ENCODE data around the gene RGL3. TPM values are rescaled to one million over a fixed set of nuclear protein-coding genes. Genes with fewer than 3 reads are reported as not detected.

RGL3 gene
- total and polyA plus RNA-seq, 9 of the 15 experiments (the other 6 are each of a cell fraction or from before 2014, with no cell fraction given): 0.12 to 0.61 (median 0.32) TPM; not detected in 4

- TF ChIP-seq, protein P1, sequence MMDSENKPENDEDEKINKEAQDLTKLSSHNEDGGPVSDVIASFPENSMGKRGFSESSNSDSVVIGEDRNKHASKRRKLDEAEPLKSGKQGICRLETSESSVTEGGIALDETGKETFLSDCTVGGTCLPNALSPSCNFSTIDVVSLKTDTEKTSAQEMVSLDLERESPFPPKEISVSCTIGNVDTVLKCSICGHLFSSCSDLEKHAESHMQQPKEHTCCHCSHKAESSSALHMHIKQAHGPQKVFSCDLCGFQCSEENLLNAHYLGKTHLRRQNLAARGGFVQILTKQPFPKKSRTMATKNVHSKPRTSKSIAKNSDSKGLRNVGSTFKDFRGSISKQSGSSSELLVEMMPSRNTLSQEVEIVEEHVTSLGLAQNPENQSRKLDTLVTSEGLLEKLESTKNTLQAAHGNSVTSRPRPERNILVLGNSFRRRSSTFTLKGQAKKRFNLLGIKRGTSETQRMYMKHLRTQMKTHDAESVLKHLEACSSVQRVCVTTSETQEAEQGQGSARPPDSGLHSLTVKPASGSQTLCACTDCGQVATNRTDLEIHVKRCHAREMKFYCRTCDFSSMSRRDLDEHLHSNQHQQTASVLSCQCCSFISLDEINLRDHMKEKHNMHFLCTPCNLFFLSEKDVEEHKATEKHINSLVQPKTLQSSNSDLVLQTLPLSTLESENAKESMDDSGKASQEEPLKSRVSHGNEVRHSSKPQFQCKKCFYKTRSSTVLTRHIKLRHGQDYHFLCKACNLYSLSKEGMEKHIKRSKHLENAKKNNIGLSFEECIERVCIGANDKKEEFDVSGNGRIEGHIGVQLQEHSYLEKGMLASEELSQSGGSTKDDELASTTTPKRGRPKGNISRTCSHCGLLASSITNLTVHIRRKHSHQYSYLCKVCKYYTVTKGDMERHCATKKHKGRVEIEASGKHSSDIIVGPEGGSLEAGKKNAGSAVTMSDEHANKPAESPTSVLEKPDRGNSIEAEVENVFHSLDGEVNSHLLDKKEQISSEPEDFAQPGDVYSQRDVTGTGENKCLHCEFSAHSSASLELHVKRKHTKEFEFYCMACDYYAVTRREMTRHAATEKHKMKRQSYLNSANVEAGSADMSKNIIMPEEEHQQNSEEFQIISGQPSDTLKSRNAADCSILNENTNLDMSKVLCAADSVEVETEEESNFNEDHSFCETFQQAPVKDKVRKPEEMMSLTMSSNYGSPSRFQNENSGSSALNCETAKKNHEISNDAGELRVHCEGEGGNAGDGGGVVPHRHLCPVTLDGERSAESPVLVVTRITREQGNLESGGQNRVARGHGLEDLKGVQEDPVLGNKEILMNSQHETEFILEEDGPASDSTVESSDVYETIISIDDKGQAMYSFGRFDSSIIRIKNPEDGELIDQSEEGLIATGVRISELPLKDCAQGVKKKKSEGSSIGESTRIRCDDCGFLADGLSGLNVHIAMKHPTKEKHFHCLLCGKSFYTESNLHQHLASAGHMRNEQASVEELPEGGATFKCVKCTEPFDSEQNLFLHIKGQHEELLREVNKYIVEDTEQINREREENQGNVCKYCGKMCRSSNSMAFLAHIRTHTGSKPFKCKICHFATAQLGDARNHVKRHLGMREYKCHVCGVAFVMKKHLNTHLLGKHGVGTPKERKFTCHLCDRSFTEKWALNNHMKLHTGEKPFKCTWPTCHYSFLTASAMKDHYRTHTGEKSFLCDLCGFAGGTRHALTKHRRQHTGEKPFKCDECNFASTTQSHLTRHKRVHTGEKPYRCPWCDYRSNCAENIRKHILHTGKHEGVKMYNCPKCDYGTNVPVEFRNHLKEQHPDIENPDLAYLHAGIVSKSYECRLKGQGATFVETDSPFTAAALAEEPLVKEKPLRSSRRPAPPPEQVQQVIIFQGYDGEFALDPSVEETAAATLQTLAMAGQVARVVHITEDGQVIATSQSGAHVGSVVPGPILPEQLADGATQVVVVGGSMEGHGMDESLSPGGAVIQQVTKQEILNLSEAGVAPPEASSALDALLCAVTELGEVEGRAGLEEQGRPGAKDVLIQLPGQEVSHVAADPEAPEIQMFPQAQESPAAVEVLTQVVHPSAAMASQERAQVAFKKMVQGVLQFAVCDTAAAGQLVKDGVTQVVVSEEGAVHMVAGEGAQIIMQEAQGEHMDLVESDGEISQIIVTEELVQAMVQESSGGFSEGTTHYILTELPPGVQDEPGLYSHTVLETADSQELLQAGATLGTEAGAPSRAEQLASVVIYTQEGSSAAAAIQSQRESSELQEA (IDR thresholded peaks at IDR 0.05; ENCODE audit: low read depth): no peak
- TF ChIP-seq PKNOX1 (IDR thresholded peaks at IDR 0.05): no peak
- TF ChIP-seq DLX4 (CRISPR knock-in tag; IDR thresholded peaks at IDR 0.05): no peak
- TF ChIP-seq ZNF766 (CRISPR knock-in tag; conservative IDR thresholded peaks at IDR 0.05): no peak
Observed at GRCh38 chr19:11361771-11362731, 57.1 kb downstream of the RGL3 start (continued).
